IMR-90 (cell line): ENCODE results near the gene EMC8. TPM values are rescaled to one million over a fixed set of nuclear protein-coding genes. Genes with fewer than 3 reads are reported as not detected.

Experiments used
- ATAC-seq: fragments of 200-7000 bp; cut with Tn5 transposase; 2 replicates; pipeline ENCODE4 v1.9.1; 2020; ENCODE audit warnings: low read depth, mild to moderate bottlenecking, moderate library complexity
- BruUV-seq: library from RNA; stranded (reverse); fragments of 400-500 nt; replicated peaks from 2 replicates; lab custom pipeline; 2021; lab: Mats Ljungman, UMichigan
- CTCF ChIA-PET: fragments of 300-600 bp; formaldehyde crosslinking; extraction: SDS; loops from one replicate; lab custom pipeline; 2021; ENCODE audit warnings: antibody characterized with exemption; lab: Yijun Ruan, JAX
- POLR2A ChIA-PET: fragments of 300-600 bp; sonication (Branson Sonifier 250); formaldehyde crosslinking; loops from one replicate; lab custom pipeline; 2022; ENCODE audit warnings: antibody characterized with exemption; ENCODE audit not compliant: unreplicated experiment; lab: Charles Lee
- DNase-seq: peaks from one replicate; pipeline ENCODE4 v3.0.0; 2013
- H2AFZ ChIP-seq: replicated peaks from 2 replicates; pipeline ENCODE3; 2013; ENCODE audit warnings: low read length, mild to moderate bottlenecking; ENCODE audit not compliant: poor library complexity
- H2AK5ac ChIP-seq: 2 replicates; pipeline ENCODE4 v1.6.1; 2013; ENCODE audit warnings: low read depth, low read length, inconsistent platforms
- H2AK9ac ChIP-seq: replicated peaks from 2 replicates; pipeline ENCODE3; 2013; ENCODE audit warnings: mild to moderate bottlenecking, low read depth, low read length, moderate library complexity; ENCODE audit not compliant: poor library complexity
- H2BK120ac ChIP-seq: 2 replicates; pipeline ENCODE4 v1.6.1; 2013; ENCODE audit warnings: low read depth, low read length, inconsistent platforms
- H2BK15ac ChIP-seq: 3 replicates; pipeline ENCODE4 v1.6.1; 2013; ENCODE audit warnings: low read depth, low read length, inconsistent platforms
- H2BK20ac ChIP-seq: 2 replicates; pipeline ENCODE4 v1.6.1; 2013; ENCODE audit warnings: low read depth, mild to moderate bottlenecking, inconsistent platforms, low read length, moderate library complexity
- H2BK5ac ChIP-seq: 2 replicates; pipeline ENCODE4 v1.6.1; 2013; ENCODE audit warnings: mild to moderate bottlenecking, low read depth, low read length, inconsistent platforms; ENCODE audit not compliant: poor library complexity, severe bottlenecking
- H3K14ac ChIP-seq: replicated peaks from 2 replicates; pipeline ENCODE4 v1.6.1; 2013; ENCODE audit warnings: low read depth, low read length, inconsistent platforms
- H3K18ac ChIP-seq: 2 replicates; pipeline ENCODE4 v1.6.1; 2013; ENCODE audit warnings: low read depth, low read length, control low read depth
- H3K23ac ChIP-seq: 2 replicates; pipeline ENCODE4 v1.6.1; 2013; ENCODE audit warnings: low read depth, low read length, inconsistent platforms
- H3K27ac ChIP-seq: 2 replicates; pipeline ENCODE4 v1.5.1; 2013; ENCODE audit warnings: mild to moderate bottlenecking, control low read depth, low read length; ENCODE audit not compliant: insufficient read depth
- H3K27me3 ChIP-seq: 2 replicates; pipeline ENCODE4 v1.6.1; 2013; ENCODE audit warnings: low read length; ENCODE audit not compliant: control insufficient read depth, insufficient read depth
- H3K36me3 ChIP-seq: 2 replicates; pipeline ENCODE4 v1.6.1; 2013; ENCODE audit warnings: low read length, mixed read lengths; ENCODE audit not compliant: control insufficient read depth, insufficient read depth
- H3K4ac ChIP-seq: 2 replicates; pipeline ENCODE4 v1.6.1; 2013; ENCODE audit warnings: low read depth, low read length, inconsistent platforms
- H3K4me1 ChIP-seq: 2 replicates; pipeline ENCODE4 v1.6.1; 2013; ENCODE audit warnings: low read length, mixed read lengths; ENCODE audit not compliant: control insufficient read depth, insufficient read depth
- H3K4me2 ChIP-seq: 2 replicates; pipeline ENCODE4 v1.6.1; 2013; ENCODE audit warnings: low read depth, mild to moderate bottlenecking, control low read depth, low read length, moderate library complexity
- H3K4me3 ChIP-seq: 2 replicates; pipeline ENCODE4 v1.5.1; 2013; ENCODE audit warnings: low read depth, mild to moderate bottlenecking, control low read depth, low read length, moderate library complexity; ENCODE audit not compliant: insufficient read depth
- H3K56ac ChIP-seq: 2 replicates; pipeline ENCODE4 v1.6.1; 2013; ENCODE audit warnings: low read length, inconsistent platforms; ENCODE audit not compliant: insufficient read depth; ENCODE audit errors: extremely low read depth
- H3K79me1 ChIP-seq, 2 experiments: 2 replicates each; pipeline ENCODE4 v1.6.1; 2013; ENCODE audit warnings: low read length in 2 of 2, inconsistent platforms in 1 of 2, low read depth in 1 of 2
- H3K9ac ChIP-seq: 2 replicates; pipeline ENCODE4 v1.6.1; 2013; ENCODE audit warnings: low read depth, low read length, control low read depth
- H3K9me1 ChIP-seq: 2 replicates; pipeline ENCODE4 v1.6.1; 2013; ENCODE audit warnings: low read length, inconsistent platforms; ENCODE audit not compliant: insufficient read depth
- H3K9me3 ChIP-seq: 2 replicates; pipeline ENCODE4 v1.6.1; 2013; ENCODE audit warnings: low read length; ENCODE audit not compliant: control insufficient read depth, insufficient read depth
- H4K20me1 ChIP-seq: 2 replicates; pipeline ENCODE4 v1.6.1; 2013; ENCODE audit warnings: low read length, inconsistent platforms; ENCODE audit not compliant: insufficient read depth
- H4K5ac ChIP-seq: 2 replicates; pipeline ENCODE4 v1.6.1; 2013; ENCODE audit warnings: mild to moderate bottlenecking, low read depth, low read length, control low read depth
- H4K8ac ChIP-seq, 2 experiments: 2 replicates each; pipeline ENCODE4 v1.6.1; 2013; ENCODE audit warnings: low read depth in 2 of 2, low read length in 2 of 2, control low read depth in 1 of 2, inconsistent platforms in 1 of 2
- H4K91ac ChIP-seq: 2 replicates; pipeline ENCODE4 v1.6.1; 2013; ENCODE audit warnings: low read depth, low read length, inconsistent platforms; ENCODE audit not compliant: insufficient read depth
- BHLHE40 ChIP-seq: fragments of 150-350 bp; IDR thresholded peaks from 2 replicates; pipeline ENCODE4 v1.6.1; 2016; ENCODE audit warnings: mild to moderate bottlenecking, low read depth, low read length
- CEBPB ChIP-seq: IDR thresholded peaks from 2 replicates; pipeline ENCODE4 v1.6.1; 2012; ENCODE audit warnings: low read depth, low read length, improper control_type of control experiment
- FOS ChIP-seq: fragments of 150-350 bp; IDR thresholded peaks from 2 replicates; pipeline ENCODE4 v1.6.1; 2016; ENCODE audit warnings: low read depth, low read length
- MAZ ChIP-seq: IDR thresholded peaks from 2 replicates; pipeline ENCODE4 v1.6.1; 2012; ENCODE audit warnings: low read depth, mild to moderate bottlenecking, low read length, improper control_type of control experiment, moderate library complexity, borderline replicate concordance
- MXI1 ChIP-seq: IDR thresholded peaks from 2 replicates; pipeline ENCODE4 v1.6.1; 2012; ENCODE audit warnings: low read depth, mild to moderate bottlenecking, low read length, moderate library complexity, borderline replicate concordance
- NFE2L2 ChIP-seq: fragments of 150-350 bp; IDR thresholded peaks from 2 replicates; pipeline ENCODE4 v1.6.1; 2016; ENCODE audit warnings: low read depth, mild to moderate bottlenecking, low read length
- RAD21 ChIP-seq: IDR thresholded peaks from 2 replicates; pipeline ENCODE4 v1.6.1; 2012; ENCODE audit warnings: low read length, improper control_type of control experiment
- RCOR1 ChIP-seq: IDR thresholded peaks from 2 replicates; pipeline ENCODE4 v1.6.1; 2012; ENCODE audit warnings: mild to moderate bottlenecking, low read length, improper control_type of control experiment; ENCODE audit not compliant: insufficient replicate concordance
- RFX5 ChIP-seq: IDR thresholded peaks from 2 replicates; pipeline ENCODE4 v1.8.0; 2012; ENCODE audit warnings: low read depth, mild to moderate bottlenecking, low read length, moderate library complexity
- SMC3 ChIP-seq: fragments of 150-350 bp; IDR thresholded peaks from 2 replicates; pipeline ENCODE4 v1.6.1; 2016; ENCODE audit warnings: low read depth, mild to moderate bottlenecking, antibody characterized with exemption, low read length, moderate library complexity
- whole genome bisulfite sequencing, 2 experiments: methylation state at CpG; one replicate each; pipeline versions ENCODE4 v1.1.5 to v1.1.7; 2013; ENCODE audit warnings: missing lambda C conversion rate in 2 of 2; ENCODE audit not compliant: insufficient read length in 1 of 2; ENCODE audit errors: extremely low coverage in 2 of 2; 5-methylcytosine and 5-hydroxymethylcytosine counted together
- dilution Hi-C: fragments of 300-500 bp; cut with HindIII; formaldehyde crosslinking; loops from one replicate; pipeline ENCODE4 v1.14.3; 2018; ENCODE audit warnings: low sequenced_read_pairs; ENCODE audit not compliant: unreplicated experiment
- in situ Hi-C: fragments of 300-500 bp; cut with MboI; formaldehyde crosslinking; loops from 3 replicates; pipeline ENCODE4 v1.14.3; 2019; ENCODE audit warnings: low sequenced_read_pairs, inconsistent platforms, mixed read lengths
- intact Hi-C: fragments of 100-400 bp; cut with micrococcal nuclease; formaldehyde crosslinking; loops from 2 replicates; pipeline ENCODE4 v1.10.0; 2022
- polyA plus RNA-seq, 3 experiments: library from polyadenylated mRNA; depleted of rRNA; stranded (reverse); fragments of >200 nt; gene quantifications; 2 replicates each; pipeline ENCODE4 v1.2.3, GENCODE V29; 2012; ENCODE audit warnings: low replicate concordance in 1 of 3
- total RNA-seq: library from RNA; depleted of rRNA; stranded (reverse); fragments of >200 nt; gene quantifications from 2 replicates; pipeline ENCODE4 v1.2.3, GENCODE V29; 2012

Gene EMC8
- total and polyA plus RNA-seq, 2 of the 4 experiments (the other 2 are of a cell fraction) = 23.7 to 48.9 TPM

- POLR2A ChIA-PET = no interaction called here
- no peak for DNase-seq
Measured at GRCh38 chr16:85830821-85831220, 31.5 kb upstream of the EMC8 start.

More at GRCh38 chr16:85830821-85831220, 31.5 kb upstream of the EMC8 start:
- Histone ChIP-seq H3K4me3 (no peak overlapping the region), H3K14ac (no peak overlapping the region), H2AK5ac (no peak overlapping the region), H4K91ac (no peak overlapping the region), H2BK120ac (no peak overlapping the region), H3K4ac (no peak overlapping the region), H3K4me2 (no peak overlapping the region), H3K36me3 (no peaks in the 10 kb centered on the region), H4K20me1 (no peaks in the 10 kb centered on the region), H3K79me1 (no peaks in the 10 kb centered on the region), H3K4me1 (no peaks in the 10 kb centered on the region), H3K56ac (no peak overlapping the region), H2BK5ac (no peak overlapping the region), H4K5ac (no peak overlapping the region), H4K8ac (no peak overlapping the region), H3K27ac (no peak overlapping the region), H3K27me3 (peaks cover 51% of the 10 kb centered on the region), H3K9me1 (no peaks in the 10 kb centered on the region), H3K18ac (no peak overlapping the region), H3K9ac (no peak overlapping the region), H2AK9ac (no peak overlapping the region), H3K9me3 (peaks cover 9% of the 10 kb centered on the region; the same call in 1 of the 2 replicates), H2BK20ac (no peak overlapping the region), H3K23ac (no peak overlapping the region), H2BK15ac (no peak overlapping the region), H2AFZ (no peak overlapping the region)
- dilution Hi-C loops = no loop called here
- BruUV-seq = no TSS peak
- no CpG with 5 or more reads among the region's 9 CpGs for WGBS, 2 experiments
- no peak for ATAC-seq
- TF ChIP-seq RFX5 (no peak), RAD21 (no peak), FOS (no peak), NFE2L2 (no peak), CEBPB (no peak), MAZ (no peak), MXI1 (no peak), BHLHE40 (no peak), SMC3 (no peak), RCOR1 (no peak)
- intact Hi-C loops = no loop called here
- in situ Hi-C loops = no loop called here
- CTCF ChIA-PET = no interaction called here
